Measurements from ENCODE around the gene TPP2. TPM values are rescaled to one million over a fixed set of nuclear protein-coding genes. Genes with fewer than 3 reads are reported as not detected.

TPP2 gene
- total RNA-seq, 2 experiments from 2014 or later: 64.7 to 65.6 TPM

- CTCF ChIA-PET: interaction anchor here (1.3 kb wide), 1 partner anchor 68 kb away, joined by 4 read pairs; no protein-coding TSS in a partner anchor
- no peak for DNase-seq
- POLR2A ChIA-PET: no interaction called here
- H3K9me3 Mint-ChIP-seq: peaks cover 7% of the 10 kb centered on the region
- no peak overlapping the region for H3K4me3 Mint-ChIP-seq
- H3K4me1 Mint-ChIP-seq (ENCODE audit: low read depth): no peaks in the 10 kb centered on the region
- no peak overlapping the region for H3K27ac Mint-ChIP-seq
- peaks cover 40% of the 10 kb centered on the region for H3K36me3 Mint-ChIP-seq
- intact Hi-C loops (cut with micrococcal nuclease): no loop called here
- H3K27me3 Mint-ChIP-seq: no peaks in the 10 kb centered on the region
Measured at GRCh38 chr13:102659168-102659713, 62.5 kb downstream of the TPP2 start.

GRCh38 chr13:102667023-102667422, 70.2 kb downstream of the TPP2 start:
- Mint-ChIP-seq H3K27me3 (no peaks in the 10 kb centered on the region), H3K36me3 (peaks cover 64% of the 10 kb centered on the region), H3K4me3 (no peak overlapping the region), H3K9me3 (peaks cover 26% of the 10 kb centered on the region), H3K27ac (no peak overlapping the region), H3K4me1 (ENCODE audit: low read depth) (no peaks in the 10 kb centered on the region)
- DNase-seq: no peak
- ChIA-PET POLR2A (no interaction called here), CTCF (no interaction called here)
- intact Hi-C loops (cut with micrococcal nuclease): no loop called here

GRCh38 chr13:102667911-102668310, 71.1 kb downstream of the TPP2 start:
- H3K36me3 Mint-ChIP-seq: peaks cover 66% of the 10 kb centered on the region
- CTCF ChIA-PET: no interaction called here
- no peak overlapping the region for H3K4me3 Mint-ChIP-seq
- no peaks in the 10 kb centered on the region for H3K27me3 Mint-ChIP-seq
- H3K27ac Mint-ChIP-seq: no peak overlapping the region
- H3K9me3 Mint-ChIP-seq: peaks cover 26% of the 10 kb centered on the region
- no peaks in the 10 kb centered on the region for H3K4me1 Mint-ChIP-seq (ENCODE audit: low read depth)
- no peak for DNase-seq
- intact Hi-C loops (cut with micrococcal nuclease): no loop called here
- POLR2A ChIA-PET: no interaction called here

- intact Hi-C loops (cut with micrococcal nuclease): no loop called here
- no peaks in the 10 kb centered on the region for H3K27me3 Mint-ChIP-seq
- peaks cover 64% of the 10 kb centered on the region for H3K36me3 Mint-ChIP-seq
- DNase-seq: no peak
- no peaks in the 10 kb centered on the region for H3K4me1 Mint-ChIP-seq (ENCODE audit: low read depth)
- POLR2A ChIA-PET: no interaction called here
- no peak overlapping the region for H3K4me3 Mint-ChIP-seq
- H3K9me3 Mint-ChIP-seq: peaks cover 26% of the 10 kb centered on the region
- CTCF ChIA-PET: no interaction called here
- no peak overlapping the region for H3K27ac Mint-ChIP-seq
Measured at GRCh38 chr13:102670130-102670529, 73.3 kb downstream of the TPP2 start.

- ChIA-PET POLR2A (no interaction called here), CTCF (no interaction called here)
- Mint-ChIP-seq H3K9me3 (peaks cover 4% of the 10 kb centered on the region), H3K27ac (no peak overlapping the region), H3K36me3 (peaks cover 44% of the 10 kb centered on the region), H3K4me1 (ENCODE audit: low read depth) (peaks cover under 1% of the 10 kb centered on the region), H3K27me3 (no peaks in the 10 kb centered on the region), H3K4me3 (no peak overlapping the region)
- no peak for DNase-seq
- intact Hi-C loops (cut with micrococcal nuclease): no loop called here
Measured at GRCh38 chr13:102675115-102675514, 78.3 kb downstream of the TPP2 start.

GRCh38 chr13:102677122-102677521, 80.3 kb downstream of the TPP2 start:
- H3K27ac Mint-ChIP-seq: no peak overlapping the region
- no peak overlapping the region for H3K4me3 Mint-ChIP-seq
- H3K4me1 Mint-ChIP-seq (ENCODE audit: low read depth): peaks cover 13% of the 10 kb centered on the region
- intact Hi-C loops (cut with micrococcal nuclease): no loop called here
- H3K36me3 Mint-ChIP-seq: peaks cover 36% of the 10 kb centered on the region
- DNase-seq: no peak
- H3K9me3 Mint-ChIP-seq: no peaks in the 10 kb centered on the region
- H3K27me3 Mint-ChIP-seq: no peaks in the 10 kb centered on the region
- ChIA-PET POLR2A (no interaction called here), CTCF (no interaction called here)

GRCh38 chr13:102678339-102679107, 81.7 kb downstream of the TPP2 start:
- Mint-ChIP-seq H3K36me3 (peaks cover 25% of the 10 kb centered on the region), H3K9me3 (no peaks in the 10 kb centered on the region), H3K4me3 (no peak overlapping the region), H3K27ac (no peak overlapping the region), H3K4me1 (ENCODE audit: low read depth) (peaks cover 22% of the 10 kb centered on the region), H3K27me3 (no peaks in the 10 kb centered on the region)
- intact Hi-C loops (cut with micrococcal nuclease): no loop called here
- ChIA-PET POLR2A (no interaction called here), CTCF (no interaction called here)
- DNase-seq: no peak

- ChIA-PET CTCF (no interaction called here), POLR2A (no interaction called here)
- Mint-ChIP-seq H3K9me3 (no peaks in the 10 kb centered on the region), H3K27me3 (no peaks in the 10 kb centered on the region), H3K27ac (peak overlapping the region; percentile 24), H3K4me3 (no peak overlapping the region), H3K4me1 (ENCODE audit: low read depth) (peaks cover 22% of the 10 kb centered on the region), H3K36me3 (peaks cover 24% of the 10 kb centered on the region)
- DNase-seq: no peak
- intact Hi-C loops (cut with micrococcal nuclease): loop anchor here (5.0 kb wide), 1 partner anchor 168 kb away; the partner anchor contains the start of gene ERCC5
Measured at GRCh38 chr13:102679449-102680132, 82.8 kb downstream of the TPP2 start.

GRCh38 chr13:102680133-102680717, 83.4 kb downstream of the TPP2 start:
- DNase-seq: no peak
- H3K9me3 Mint-ChIP-seq: no peaks in the 10 kb centered on the region
- POLR2A ChIA-PET: no interaction called here
- H3K4me3 Mint-ChIP-seq: no peak overlapping the region
- peaks cover 22% of the 10 kb centered on the region for H3K4me1 Mint-ChIP-seq (ENCODE audit: low read depth)
- no peaks in the 10 kb centered on the region for H3K27me3 Mint-ChIP-seq
- intact Hi-C loops (cut with micrococcal nuclease): loop anchor here (5.0 kb wide), 1 partner anchor 167 kb away; the partner anchor contains the start of gene ERCC5
- CTCF ChIA-PET: no interaction called here
- peaks cover 21% of the 10 kb centered on the region for H3K36me3 Mint-ChIP-seq
- H3K27ac Mint-ChIP-seq: peak overlapping the region; percentile 69

- no peak overlapping the region for H3K4me3 Mint-ChIP-seq
- ChIA-PET POLR2A (no interaction called here), CTCF (interaction anchor here (1.2 kb wide), 1 partner anchor 120 kb away, joined by 3 read pairs; no protein-coding TSS in a partner anchor)
- no peaks in the 10 kb centered on the region for H3K9me3 Mint-ChIP-seq
- peak overlapping the region; percentile 69 for H3K27ac Mint-ChIP-seq
- DNase-seq: no peak
- no peaks in the 10 kb centered on the region for H3K27me3 Mint-ChIP-seq
- H3K36me3 Mint-ChIP-seq: peaks cover 18% of the 10 kb centered on the region
- peaks cover 24% of the 10 kb centered on the region for H3K4me1 Mint-ChIP-seq (ENCODE audit: low read depth)
- intact Hi-C loops (cut with micrococcal nuclease): loop anchor here (5.0 kb wide), 1 partner anchor 166 kb away; the partner anchor contains the start of gene ERCC5
Measured at GRCh38 chr13:102680842-102681740, 84.3 kb downstream of the TPP2 start.

- no peak overlapping the region for H3K4me3 Mint-ChIP-seq
- H3K27me3 Mint-ChIP-seq: no peaks in the 10 kb centered on the region
- peaks cover 31% of the 10 kb centered on the region for H3K4me1 Mint-ChIP-seq (ENCODE audit: low read depth)
- H3K9me3 Mint-ChIP-seq: no peaks in the 10 kb centered on the region
- POLR2A ChIA-PET: no interaction called here
- no peak for DNase-seq
- CTCF ChIA-PET: no interaction called here
- H3K27ac Mint-ChIP-seq: no peak overlapping the region
- intact Hi-C loops (cut with micrococcal nuclease): loop anchor here (5.0 kb wide), 1 partner anchor 165 kb away; the partner anchor contains the start of gene ERCC5
- H3K36me3 Mint-ChIP-seq: peaks cover 14% of the 10 kb centered on the region
Measured at GRCh38 chr13:102682211-102682610, 85.4 kb downstream of the TPP2 start.
